HEK293T (cell line): ENCODE results near the gene PLCXD3.

Source experiments
- ELF4 ChIP-seq: fragments of 450-650 bp; IDR thresholded peaks from 2 replicates; pipeline ENCODE4 v1.6.1; 2017; ENCODE audit warnings: antibody characterized with exemption
- L3MBTL2 ChIP-seq: fragments of 450-650 bp; conservative IDR thresholded peaks from 2 replicates; pipeline ENCODE4 v1.6.1; 2016; ENCODE audit warnings: mild to moderate bottlenecking
- NFRKB ChIP-seq: fragments of 450-650 bp; IDR thresholded peaks from 2 replicates; pipeline ENCODE4 v1.6.1; 2016; ENCODE audit warnings: mild to moderate bottlenecking, moderate library complexity
- SUZ12 ChIP-seq: fragments of 450-650 bp; IDR thresholded peaks from 2 replicates; pipeline ENCODE4 v1.6.1; 2016; ENCODE audit warnings: mild to moderate bottlenecking
- TARDBP ChIP-seq: fragments of 450-650 bp; IDR thresholded peaks from 2 replicates; pipeline ENCODE4 v1.6.1; 2016

GRCh38 chr5:41539454-41539853, 29.1 kb upstream of the PLCXD3 start:
- TF ChIP-seq SUZ12 (no peak), ELF4 (no peak), TARDBP (no peak), NFRKB (no peak), L3MBTL2 (no peak)
